SU-DHL-6 (cell line): Measurements from ENCODE around the gene MOCS1.

ENCODE experiments used
- H2AFZ ChIP-seq: fragments of 200-600 bp; sonication (generic); 2 replicates; pipeline ENCODE4 v1.6.1; 2014; ENCODE audit warnings: low read depth, mild to moderate bottlenecking, moderate library complexity, mixed read lengths, antibody characterized with exemption, low read length; ENCODE audit not compliant: severe bottlenecking
- H3F3A ChIP-seq: fragments of 200-600 bp; shearing (Covaris generic); 2 replicates; pipeline ENCODE4 v1.6.0; 2016; ENCODE audit warnings: antibody characterized with exemption, mild to moderate bottlenecking; ENCODE audit not compliant: insufficient read depth
- H3K27ac ChIP-seq: fragments of 200-600 bp; sonication (generic); 2 replicates; pipeline ENCODE4 v1.5.1; 2016; ENCODE audit warnings: low read depth, mild to moderate bottlenecking, low read length, moderate library complexity, mixed read lengths
- H3K27me3 ChIP-seq: fragments of 200-600 bp; sonication (generic), shearing (Covaris generic); 2 replicates; pipeline ENCODE4 v1.6.0; 2014; ENCODE audit warnings: mild to moderate bottlenecking, low read length
- H3K36me3 ChIP-seq: fragments of 200-600 bp; sonication (generic); 2 replicates; pipeline ENCODE4 v1.6.1; 2014; ENCODE audit warnings: mild to moderate bottlenecking, low read length, mixed read lengths
- H3K4me2 ChIP-seq: fragments of 300-600, 200-600 bp; shearing (Covaris generic), sonication (generic); 2 replicates; pipeline ENCODE4 v1.6.0; 2014; ENCODE audit warnings: low read length, low read depth, mild to moderate bottlenecking; ENCODE audit not compliant: poor library complexity, severe bottlenecking
- H3K4me3 ChIP-seq: fragments of 200-600 bp; sonication (generic); 2 replicates; pipeline ENCODE4 v1.5.1; 2014; ENCODE audit warnings: antibody characterized with exemption, low read length, mild to moderate bottlenecking, mixed read lengths; ENCODE audit not compliant: insufficient read depth, poor library complexity, severe bottlenecking
- H3K79me2 ChIP-seq: fragments of 200-600 bp; sonication (generic); 2 replicates; pipeline ENCODE4 v1.6.1; 2014; ENCODE audit warnings: mild to moderate bottlenecking, low read length, moderate library complexity; ENCODE audit not compliant: insufficient read depth
- H3K9ac ChIP-seq: fragments of 200-600 bp; sonication (generic); 2 replicates; pipeline ENCODE4 v1.7.0; 2014; ENCODE audit warnings: mild to moderate bottlenecking, low read length
- H3K9me2 ChIP-seq: fragments of 200-600 bp; sonication (generic); replicated peaks from 2 replicates; pipeline ENCODE4 v1.6.1; 2014; ENCODE audit warnings: low read length; ENCODE audit not compliant: insufficient read depth
- H3K9me3 ChIP-seq: fragments of 200-600 bp; sonication (generic); 2 replicates; pipeline ENCODE4 v1.6.1; 2014; ENCODE audit warnings: low read length, mixed read lengths; ENCODE audit not compliant: insufficient read depth
- H4K20me1 ChIP-seq: fragments of 200-600 bp; sonication (generic); 2 replicates; pipeline ENCODE4 v1.6.1; 2014; ENCODE audit warnings: low read depth, mild to moderate bottlenecking, antibody characterized with exemption, low read length, moderate library complexity, mixed read lengths
- CTCF ChIP-seq: fragments of 200-600 bp; sonication (generic); IDR thresholded peaks from one replicate; pipeline ENCODE4 v1.5.1; 2017; ENCODE audit warnings: antibody characterized with exemption, mild to moderate bottlenecking, low read length, moderate library complexity; ENCODE audit not compliant: insufficient read depth, poor library complexity, severe bottlenecking
- EZH2phosphoT487 ChIP-seq: fragments of 200-600 bp; sonication (generic), shearing (Covaris generic); conservative IDR thresholded peaks from 2 replicates; pipeline ENCODE4 v1.6.1; 2018; ENCODE audit warnings: mild to moderate bottlenecking, antibody characterized with exemption, low read length, moderate library complexity, mixed read lengths

The MOCS1 gene

GRCh38 chr6:39885691-39886090 lies 48.6 kb downstream of the MOCS1 start:
- Histone ChIP-seq H3K79me2 (no peaks in the 10 kb centered on the region), H3K9ac (no peak overlapping the region), H3K36me3 (no peaks in the 10 kb centered on the region), H3K9me3 (no peaks in the 10 kb centered on the region), H3K9me2 (no peaks in the 10 kb centered on the region), H3K27me3 (no peaks in the 10 kb centered on the region), H3K4me2 (no peak overlapping the region), H3K4me3 (no peak overlapping the region), H2AFZ (no peak overlapping the region), H3F3A (no peaks in the 10 kb centered on the region), H3K27ac (no peak overlapping the region), H4K20me1 (no peaks in the 10 kb centered on the region)
- no peak for TF ChIP-seq EZH2phosphoT487
- TF ChIP-seq CTCF, result no peak

GRCh38 chr6:39884696-39885095 lies 49.6 kb downstream of the MOCS1 start:
- Histone ChIP-seq H2AFZ (no peak overlapping the region), H3F3A (no peaks in the 10 kb centered on the region), H3K27me3 (no peaks in the 10 kb centered on the region), H4K20me1 (no peaks in the 10 kb centered on the region), H3K4me2 (no peak overlapping the region), H3K9me3 (no peaks in the 10 kb centered on the region), H3K9me2 (no peaks in the 10 kb centered on the region), H3K36me3 (no peaks in the 10 kb centered on the region), H3K9ac (no peak overlapping the region), H3K4me3 (no peak overlapping the region), H3K27ac (no peak overlapping the region), H3K79me2 (no peaks in the 10 kb centered on the region)
- no peak for TF ChIP-seq EZH2phosphoT487
- no peak for TF ChIP-seq CTCF

- no peak overlapping the region for H3K4me2 ChIP-seq
- no peak overlapping the region for H2AFZ ChIP-seq
These were observed 51.7 kb downstream of the MOCS1 start for GRCh38 chr6:39882531-39882899.

More at GRCh38 chr6:39882531-39882899, 51.7 kb downstream of the MOCS1 start:
- TF ChIP-seq CTCF (no peak), EZH2phosphoT487 (no peak)
- H3F3A ChIP-seq, result no peaks in the 10 kb centered on the region
- no peaks in the 10 kb centered on the region for H3K79me2 ChIP-seq
- no peak overlapping the region for H3K9ac ChIP-seq
- H4K20me1 ChIP-seq, result no peaks in the 10 kb centered on the region
- no peaks in the 10 kb centered on the region for H3K9me3 ChIP-seq
- H3K27ac ChIP-seq, result no peak overlapping the region
- H3K9me2 ChIP-seq, result no peaks in the 10 kb centered on the region
- H3K27me3 ChIP-seq, result no peaks in the 10 kb centered on the region
- no peak overlapping the region for H3K4me3 ChIP-seq
- H3K36me3 ChIP-seq, result no peaks in the 10 kb centered on the region
